OCI-LY3 (cell line): ENCODE results near the gene PHF20.

Experiments used
- H2AFZ ChIP-seq: fragments of 200-600, 300-600 bp; shearing (Covaris generic); 2 replicates; pipeline ENCODE4 v1.6.0; 2014; ENCODE audit warnings: antibody characterized with exemption, low read depth, low read length
- H3K27ac ChIP-seq: fragments of 200-600, 300-600 bp; sonication (generic); 2 replicates; pipeline ENCODE4 v1.5.1; 2014; ENCODE audit warnings: mild to moderate bottlenecking, low read length, moderate library complexity, mixed read lengths
- H3K27me3 ChIP-seq: fragments of 200-600, 300-600 bp; sonication (generic); 2 replicates; pipeline ENCODE4 v1.6.1; 2014; ENCODE audit warnings: low read depth, low read length, mixed read lengths
- H3K36me3 ChIP-seq: fragments of 200-600, 300-600 bp; sonication (generic); replicated peaks from 2 replicates; pipeline ENCODE3; 2014; ENCODE audit warnings: low read depth, low read length, mixed read lengths
- H3K4me1 ChIP-seq: fragments of 300-600, 200-600 bp; sonication (generic); 2 replicates; pipeline ENCODE4 v1.6.1; 2014; ENCODE audit warnings: low read length, mixed read lengths
- H3K4me2 ChIP-seq: fragments of 200-600, 300-600 bp; sonication (generic); 2 replicates; pipeline ENCODE4 v1.6.1; 2014; ENCODE audit warnings: low read length, mixed read lengths
- H3K4me3 ChIP-seq: fragments of 300-600, 200-600 bp; sonication (generic); 2 replicates; pipeline ENCODE4 v1.5.1; 2014; ENCODE audit warnings: antibody characterized with exemption, mild to moderate bottlenecking, low read length, moderate library complexity
- H3K79me2 ChIP-seq: fragments of 300-600, 200-600 bp; shearing (Covaris generic); 2 replicates; pipeline ENCODE4 v1.6.1; 2014; ENCODE audit warnings: mild to moderate bottlenecking, low read length, mixed read lengths
- H3K9ac ChIP-seq: fragments of 300-600, 200-600 bp; shearing (Covaris generic); 2 replicates; pipeline ENCODE4 v1.6.0; 2014; ENCODE audit warnings: mild to moderate bottlenecking, low read length, moderate library complexity
- H3K9me3 ChIP-seq: fragments of 200-600, 300-600 bp; shearing (Covaris generic); 2 replicates; pipeline ENCODE4 v1.6.1; 2014; ENCODE audit warnings: low read length, mixed read lengths; ENCODE audit not compliant: insufficient read depth
- H4K20me1 ChIP-seq: fragments of 200-600, 300-600 bp; sonication (generic); 2 replicates; pipeline ENCODE4 v1.6.1; 2016; ENCODE audit warnings: low read length, mixed read lengths; ENCODE audit not compliant: insufficient read depth
- EZH2phosphoT487 ChIP-seq: fragments of 200-600 bp; shearing (Covaris generic); IDR thresholded peaks from 2 replicates; pipeline ENCODE4 v1.6.1; 2018; ENCODE audit warnings: antibody characterized with exemption, mixed run types, low read depth
- TF ChIP-seq, protein P1 (sequence below): fragments of 200-600, 300-600 bp; sonication (generic); IDR thresholded peaks from 2 replicates; pipeline ENCODE4 v1.5.1; 2014; ENCODE audit warnings: antibody characterized with exemption, low read length, low read depth

PHF20 gene

DNA sequence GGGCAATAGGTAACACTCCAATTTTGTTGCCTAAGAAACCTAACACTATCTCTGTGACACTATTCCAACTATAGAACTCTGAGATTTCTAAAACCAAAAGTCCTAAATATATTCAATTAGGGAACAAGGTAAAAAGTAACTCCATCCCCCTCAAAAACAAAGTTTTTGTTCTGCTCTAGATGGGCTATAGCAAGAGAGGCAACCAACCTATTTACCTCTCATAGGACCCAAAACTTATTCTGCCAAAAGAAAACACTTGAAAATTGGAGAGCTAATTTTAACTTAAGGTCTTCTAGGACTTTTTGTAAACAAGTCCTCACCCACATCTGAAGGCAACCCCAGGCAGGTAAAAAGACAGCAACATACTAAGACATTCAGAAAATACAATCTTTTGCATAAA lies 37.4 kb upstream of the PHF20 start:
- H3K4me2 ChIP-seq = no peak overlapping the region

DNA sequence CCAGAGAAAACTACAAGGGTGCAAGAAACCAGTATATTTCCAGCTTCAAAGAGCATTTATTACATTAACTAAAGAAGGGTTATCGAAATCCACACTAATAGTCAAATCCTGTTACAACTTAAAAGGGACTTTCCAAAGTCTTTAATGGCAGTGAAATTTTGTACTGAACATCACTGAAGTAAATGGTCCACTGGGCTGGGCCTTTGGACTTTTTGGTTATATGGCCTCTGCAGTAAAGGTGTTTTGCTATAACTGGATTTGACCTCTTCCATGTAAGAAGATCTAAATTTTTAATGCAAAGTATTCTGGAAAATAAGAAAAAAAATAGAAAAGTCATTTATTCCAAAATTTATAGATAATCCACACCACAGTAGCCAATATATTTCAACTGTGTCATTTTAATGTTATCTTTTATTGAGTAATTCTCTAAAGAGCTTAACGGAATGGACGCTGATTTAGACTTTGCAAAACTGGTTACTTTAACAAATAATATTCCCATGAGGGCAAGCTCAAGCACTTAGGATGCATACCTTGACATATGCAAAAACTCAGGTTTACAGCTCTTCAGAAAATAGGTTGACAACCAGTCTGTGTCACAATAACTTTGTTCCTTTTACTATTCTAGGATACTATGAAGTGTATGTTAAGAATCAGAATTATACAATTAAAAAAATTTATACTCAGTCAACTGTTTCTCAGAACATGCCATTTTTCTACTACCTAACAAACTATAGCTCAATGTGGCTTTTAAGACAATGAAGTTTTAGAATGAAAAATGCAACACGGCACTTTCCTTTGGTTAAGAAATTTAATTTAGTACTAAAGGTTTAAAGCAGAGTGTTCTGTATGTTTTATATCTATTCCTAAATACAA lies 36.8 kb upstream of the PHF20 start:
- no peaks in the 10 kb centered on the region for H3K9me3 ChIP-seq
- no peak overlapping the region for H3K4me3 ChIP-seq
- H3K27ac ChIP-seq = no peak overlapping the region
- H3K36me3 ChIP-seq = peaks cover 82% of the 10 kb centered on the region
- H3K9ac ChIP-seq = no peak overlapping the region
- peaks cover 14% of the 10 kb centered on the region for H3K4me1 ChIP-seq
- peaks cover 100% of the 10 kb centered on the region for H3K79me2 ChIP-seq
- H3K27me3 ChIP-seq = no peaks in the 10 kb centered on the region
- no peak overlapping the region for H3K4me2 ChIP-seq
- H2AFZ ChIP-seq = no peak overlapping the region
- TF ChIP-seq, protein P1, sequence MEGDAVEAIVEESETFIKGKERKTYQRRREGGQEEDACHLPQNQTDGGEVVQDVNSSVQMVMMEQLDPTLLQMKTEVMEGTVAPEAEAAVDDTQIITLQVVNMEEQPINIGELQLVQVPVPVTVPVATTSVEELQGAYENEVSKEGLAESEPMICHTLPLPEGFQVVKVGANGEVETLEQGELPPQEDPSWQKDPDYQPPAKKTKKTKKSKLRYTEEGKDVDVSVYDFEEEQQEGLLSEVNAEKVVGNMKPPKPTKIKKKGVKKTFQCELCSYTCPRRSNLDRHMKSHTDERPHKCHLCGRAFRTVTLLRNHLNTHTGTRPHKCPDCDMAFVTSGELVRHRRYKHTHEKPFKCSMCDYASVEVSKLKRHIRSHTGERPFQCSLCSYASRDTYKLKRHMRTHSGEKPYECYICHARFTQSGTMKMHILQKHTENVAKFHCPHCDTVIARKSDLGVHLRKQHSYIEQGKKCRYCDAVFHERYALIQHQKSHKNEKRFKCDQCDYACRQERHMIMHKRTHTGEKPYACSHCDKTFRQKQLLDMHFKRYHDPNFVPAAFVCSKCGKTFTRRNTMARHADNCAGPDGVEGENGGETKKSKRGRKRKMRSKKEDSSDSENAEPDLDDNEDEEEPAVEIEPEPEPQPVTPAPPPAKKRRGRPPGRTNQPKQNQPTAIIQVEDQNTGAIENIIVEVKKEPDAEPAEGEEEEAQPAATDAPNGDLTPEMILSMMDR = no peak
- TF ChIP-seq EZH2phosphoT487 = no peak
- peaks cover 96% of the 10 kb centered on the region for H4K20me1 ChIP-seq

More for the DNA sequence above, 37.4 kb upstream of the PHF20 start:
- Histone ChIP-seq H3K4me1 (peaks cover 8% of the 10 kb centered on the region), H3K4me3 (no peak overlapping the region), H3K27me3 (no peaks in the 10 kb centered on the region), H4K20me1 (peaks cover 96% of the 10 kb centered on the region), H3K9me3 (no peaks in the 10 kb centered on the region), H3K27ac (no peak overlapping the region), H3K9ac (no peak overlapping the region), H2AFZ (no peak overlapping the region), H3K36me3 (peaks cover 82% of the 10 kb centered on the region), H3K79me2 (peaks cover 100% of the 10 kb centered on the region)
- no peak for TF ChIP-seq EZH2phosphoT487
- TF ChIP-seq, protein P1 = no peak

DNA sequence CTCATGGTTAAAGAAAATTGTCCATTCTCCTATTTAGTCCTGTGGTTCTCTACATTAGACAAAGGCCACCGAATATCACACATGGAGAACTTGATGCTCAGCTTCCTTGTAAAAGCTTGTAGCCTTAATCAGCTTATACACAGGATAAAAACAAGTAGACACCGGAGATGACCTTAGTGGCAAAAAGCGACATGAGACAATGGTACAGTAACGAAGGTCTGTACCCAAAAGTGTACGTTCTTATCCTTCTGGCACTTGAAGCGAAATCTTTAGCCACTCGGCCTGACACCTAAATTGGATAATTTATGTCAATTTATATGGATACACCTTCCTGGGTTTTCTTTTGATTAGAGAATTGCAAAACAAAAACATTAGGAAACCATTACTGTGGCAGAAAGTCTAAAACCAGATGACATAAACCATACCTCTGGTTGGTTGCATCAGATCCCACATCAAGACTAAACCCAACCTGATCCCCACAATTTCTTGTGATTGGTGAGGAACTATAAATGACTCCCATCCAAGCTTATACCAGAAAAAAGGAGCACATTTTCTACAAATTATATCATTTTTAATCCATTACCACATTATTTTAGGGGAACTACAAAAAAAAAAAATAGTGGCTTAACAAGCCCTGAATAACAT lies 35.9 kb upstream of the PHF20 start:
- Histone ChIP-seq H3K36me3 (peaks cover 80% of the 10 kb centered on the region), H3K79me2 (peaks cover 100% of the 10 kb centered on the region), H3K9ac (no peak overlapping the region), H3K4me2 (no peak overlapping the region), H3K27ac (no peak overlapping the region), H3K4me3 (no peak overlapping the region), H4K20me1 (peaks cover 95% of the 10 kb centered on the region), H3K27me3 (no peaks in the 10 kb centered on the region), H3K9me3 (no peaks in the 10 kb centered on the region), H2AFZ (no peak overlapping the region), H3K4me1 (peaks cover 21% of the 10 kb centered on the region)
- TF ChIP-seq, protein P1 = no peak
- no peak for TF ChIP-seq EZH2phosphoT487

DNA sequence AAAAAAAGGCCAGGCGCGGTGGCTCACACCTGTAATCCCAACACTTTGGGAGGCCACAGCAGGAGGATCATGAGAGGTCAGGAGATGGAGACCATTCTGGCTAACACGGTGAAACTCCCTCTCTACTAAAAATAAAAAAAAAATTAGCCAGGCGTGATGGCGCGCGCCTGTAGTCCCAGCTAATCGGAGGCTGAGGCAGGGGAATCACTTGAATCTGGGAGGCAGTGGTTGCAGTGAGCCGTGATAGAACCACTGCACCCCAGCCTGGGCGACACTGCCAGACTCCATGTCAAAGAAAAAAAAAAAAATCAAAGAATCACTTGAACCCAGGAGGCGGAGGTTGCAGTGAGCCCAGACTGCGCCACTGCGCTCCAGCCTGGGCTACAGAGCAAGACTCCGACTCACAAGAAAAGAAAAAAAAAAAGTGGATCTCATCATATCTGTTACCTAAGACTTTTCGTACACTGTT lies 33.9 kb upstream of the PHF20 start:
- peaks cover 80% of the 10 kb centered on the region for H4K20me1 ChIP-seq
- peaks cover 21% of the 10 kb centered on the region for H3K4me1 ChIP-seq
- no peak overlapping the region for H3K4me2 ChIP-seq
- TF ChIP-seq EZH2phosphoT487 = no peak
- TF ChIP-seq, protein P1 = no peak
- no peak overlapping the region for H3K27ac ChIP-seq
- no peaks in the 10 kb centered on the region for H3K9me3 ChIP-seq
- peaks cover 97% of the 10 kb centered on the region for H3K79me2 ChIP-seq
- H3K27me3 ChIP-seq = no peaks in the 10 kb centered on the region
- H3K4me3 ChIP-seq = no peak overlapping the region
- H3K36me3 ChIP-seq = peaks cover 69% of the 10 kb centered on the region
- H2AFZ ChIP-seq = no peak overlapping the region
- H3K9ac ChIP-seq = no peak overlapping the region
